K562 (cell line): Measurements from ENCODE around the gene ANO10. TPM values are rescaled to one million over a fixed set of nuclear protein-coding genes. Genes with fewer than 3 reads are reported as not detected.
A peak's percentile ranks its signal among the peaks of the same experiment; 100 is the strongest.

Source experiments
- DNMT1 ChIP-seq: fragments of 450-650 bp; IDR thresholded peaks from 2 replicates; pipeline ENCODE4 v1.6.1; 2016; ENCODE audit warnings: antibody characterized with exemption, mild to moderate bottlenecking
- ETV6 ChIP-seq, 3 experiments: fragments of 150-350 bp in 1 of 3; sonication (generic) in 1 of 3; formaldehyde crosslinking in 1 of 3; IDR thresholded peaks; 2 replicates each; pipeline versions ENCODE4 v1.6.1 to v1.8.0; 2014 to 2022; ENCODE audit warnings: borderline replicate concordance in 2 of 3, low read depth in 2 of 3, antibody characterized with exemption in 1 of 3, low read length in 1 of 3, mild to moderate bottlenecking in 1 of 3, missing genetic modification reagents in 1 of 3
- MGA ChIP-seq: fragments of 450-650 bp; IDR thresholded peaks from 2 replicates; pipeline ENCODE4 v1.6.1; 2016; ENCODE audit warnings: mild to moderate bottlenecking, moderate library complexity
- NELFE ChIP-seq: IDR thresholded peaks from 2 replicates; pipeline ENCODE4 v1.6.1; 2011; ENCODE audit warnings: mild to moderate bottlenecking; ENCODE audit not compliant: insufficient read depth, insufficient read length
- NR4A1 ChIP-seq, 2 experiments: fragments of 250-450 bp in 1 of 2; fragments of 450-650 bp in 1 of 2; sonication (Bioruptor Pico) in 1 of 2; IDR thresholded peaks; 2 replicates each; pipeline versions ENCODE4 v1.4.0 to v1.6.1; 2016 to 2020; ENCODE audit warnings: mild to moderate bottlenecking in 2 of 2, missing compliant biosample characterization in 1 of 2, missing genetic modification characterization in 1 of 2, moderate library complexity in 1 of 2
- SRF ChIP-seq, 2 experiments: fragments of 250-450, 450-650 bp in 1 of 2; sonication (Bioruptor Pico) in 1 of 2; sonication (generic) in 1 of 2; formaldehyde crosslinking; IDR thresholded peaks; 2 replicates each; pipeline versions ENCODE4 v1.5.0 to v1.5.1; 2020 to 2022; ENCODE audit warnings: mild to moderate bottlenecking in 1 of 2, missing genetic modification reagents in 1 of 2
- TBL1XR1 ChIP-seq, 2 experiments: IDR thresholded peaks; 2 replicates each; pipeline ENCODE4 v1.6.1; 2012; ENCODE audit warnings: improper control_type of control experiment in 2 of 2, low read length in 2 of 2, mild to moderate bottlenecking in 1 of 2
- THRB ChIP-seq: fragments of 450-650 bp; formaldehyde crosslinking; conservative IDR thresholded peaks from 2 replicates; pipeline ENCODE4 v1.4.0; 2022; ENCODE audit warnings: mild to moderate bottlenecking, missing genetic modification characterization
- U2AF2 ChIP-seq: fragments of 200-400 bp; formaldehyde crosslinking; optimal IDR thresholded peaks from 2 replicates; pipeline ENCODE3; 2017; ENCODE audit warnings: low read depth, mild to moderate bottlenecking, low read length
- polyA plus RNA-seq, 8 experiments: library from polyadenylated mRNA; depleted of rRNA in 4 of 8; stranded (reverse) in 5 of 8; unstranded in 3 of 8; fragments of >200 nt; fragmentation: Nextera tagmentation in 2 of 8; fragmentation: Illumina TruSeq in 1 of 8; extraction: Ambion mirVana in 2 of 8; extraction: Trizol in 1 of 8; gene quantifications; 2 replicates each; pipeline versions ENCODE4 v1.2.1 to v1.2.3, GENCODE V29; 2011 to 2014; ENCODE audit warnings: inconsistent platforms in 1 of 8, missing spikeins in 1 of 8
- total RNA-seq, 7 experiments: library from RNA; depleted of rRNA in 6 of 7; stranded (reverse); fragments of >200 nt in 6 of 7; fragmentation: Illumina TruSeq in 2 of 7; extraction: Trizol in 2 of 7; gene quantifications; 2 replicates each; pipeline versions ENCODE4 v1.2.1 to v1.2.3, GENCODE V29; 2011 to 2021; ENCODE audit warnings: low replicate concordance in 1 of 7
- TF ChIP-seq, protein P1 (sequence below): fragments of 450-650 bp; IDR thresholded peaks from 2 replicates; pipeline ENCODE4 v1.6.1; 2016
- TF ChIP-seq, protein P2 (sequence below): sonication (generic); formaldehyde crosslinking; IDR thresholded peaks from 2 replicates; pipeline ENCODE4 v1.8.0; 2022; ENCODE audit warnings: missing genetic modification reagents, mild to moderate bottlenecking, moderate library complexity, borderline replicate concordance

Gene ANO10
- total and polyA plus RNA-seq, 9 of the 15 experiments (the other 6 are each of a cell fraction or from before 2014, with no cell fraction given), result 6.4 to 46.0 (median 32.3) TPM

- TF ChIP-seq MGA (no peak), U2AF2 (no peak), SRF (CRISPR knock-in tag; IDR thresholded peaks at IDR 0.05) (no peak), THRB (CRISPR knock-in tag) (no peak), NELFE (no peak), NR4A1 (CRISPR knock-in tag; IDR thresholded peaks at IDR 0.05) (no peak), NR4A1 (tag; IDR thresholded peaks at IDR 0.05) (peak; percentile 51; the same call in 1 of the 2 replicates), DNMT1 (no peak), TBL1XR1 (IDR thresholded peaks at IDR 0.05; ENCODE audit: low read length in 2 of 2) (no peak; a peak in 1 of 4 replicates), ETV6 (IDR thresholded peaks at IDR 0.05; ENCODE audit: borderline replicate concordance in 1 of 2, low read depth in 2 of 2, low read length in 1 of 2) (no peak), ETV6 (CRISPR knock-in tag; IDR thresholded peaks at IDR 0.05; ENCODE audit: borderline replicate concordance) (no peak)
- TF ChIP-seq, protein P1, sequence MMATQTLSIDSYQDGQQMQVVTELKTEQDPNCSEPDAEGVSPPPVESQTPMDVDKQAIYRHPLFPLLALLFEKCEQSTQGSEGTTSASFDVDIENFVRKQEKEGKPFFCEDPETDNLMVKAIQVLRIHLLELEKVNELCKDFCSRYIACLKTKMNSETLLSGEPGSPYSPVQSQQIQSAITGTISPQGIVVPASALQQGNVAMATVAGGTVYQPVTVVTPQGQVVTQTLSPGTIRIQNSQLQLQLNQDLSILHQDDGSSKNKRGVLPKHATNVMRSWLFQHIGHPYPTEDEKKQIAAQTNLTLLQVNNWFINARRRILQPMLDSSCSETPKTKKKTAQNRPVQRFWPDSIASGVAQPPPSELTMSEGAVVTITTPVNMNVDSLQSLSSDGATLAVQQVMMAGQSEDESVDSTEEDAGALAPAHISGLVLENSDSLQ, result peak; percentile 23; the same call in 1 of the 2 replicates
- TF ChIP-seq, protein P2, sequence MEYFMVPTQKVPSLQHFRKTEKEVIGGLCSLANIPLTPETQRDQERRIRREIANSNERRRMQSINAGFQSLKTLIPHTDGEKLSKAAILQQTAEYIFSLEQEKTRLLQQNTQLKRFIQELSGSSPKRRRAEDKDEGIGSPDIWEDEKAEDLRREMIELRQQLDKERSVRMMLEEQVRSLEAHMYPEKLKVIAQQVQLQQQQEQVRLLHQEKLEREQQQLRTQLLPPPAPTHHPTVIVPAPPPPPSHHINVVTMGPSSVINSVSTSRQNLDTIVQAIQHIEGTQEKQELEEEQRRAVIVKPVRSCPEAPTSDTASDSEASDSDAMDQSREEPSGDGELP, result peak; percentile 47; the same call in 1 of the 2 replicates
Observed at GRCh38 chr3:43659250-43659880, 37.6 kb upstream of the ANO10 start (continued).
